ENCODE data around the gene PDZD8.
"Not testable (repeated sequence)": the region's sequence is repeated elsewhere in the genome, so short reads cannot be mapped to it uniquely, and the experiment has no call there.

Gene PDZD8

GRCh38 chr10:117348236-117348635, 27.0 kb downstream of the PDZD8 start:
- DNase-seq: no peak

DNA sequence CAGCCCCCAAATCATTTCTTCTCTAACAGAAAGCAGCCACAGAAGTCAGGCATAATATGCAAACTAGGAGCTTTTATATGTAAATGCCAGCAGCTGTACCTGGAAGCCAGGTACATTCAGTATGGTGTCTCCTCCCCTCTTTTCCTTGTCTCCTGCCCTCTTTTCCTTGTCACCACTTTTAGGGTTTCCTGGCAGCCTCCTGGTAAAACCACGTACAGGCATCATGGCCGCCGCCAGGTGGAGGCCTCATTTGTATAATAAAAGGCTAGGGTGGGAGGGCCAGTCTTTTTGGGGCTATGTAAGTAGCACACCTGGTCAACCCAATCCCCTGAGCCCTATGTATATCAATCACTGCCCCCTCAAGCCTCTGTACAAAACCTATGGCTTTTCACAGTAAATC, 28.7 kb downstream of the PDZD8 start:
- no peak for DNase-seq

DNA sequence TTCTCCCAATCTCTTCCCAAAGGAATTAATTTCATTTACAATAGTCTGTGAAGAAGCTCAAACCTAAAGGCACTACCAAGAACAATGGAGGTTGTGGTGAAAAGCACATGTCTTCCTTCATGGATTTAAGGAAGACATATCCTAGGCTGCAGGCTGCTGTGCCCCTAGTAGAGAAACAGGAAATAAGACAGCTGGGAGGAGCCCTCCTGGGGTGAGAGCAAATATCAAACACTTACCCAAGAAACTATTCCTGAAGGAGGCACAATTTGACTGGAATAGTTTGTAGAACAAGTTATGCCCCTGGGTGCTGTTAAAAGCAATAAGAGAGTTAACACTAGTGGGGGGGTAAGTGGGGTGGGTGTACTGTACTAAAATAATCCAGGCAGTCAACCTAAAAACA, 30.1 kb downstream of the PDZD8 start:
- no peak for DNase-seq

GRCh38 chr10:117342641-117343040, 32.6 kb downstream of the PDZD8 start:
- no peak for DNase-seq

- DNase-seq: no peak
These were observed 34.2 kb downstream of the PDZD8 start for GRCh38 chr10:117341061-117341460.

GRCh38 chr10:117339979-117340378, 35.3 kb downstream of the PDZD8 start:
- DNase-seq: no peak

DNA sequence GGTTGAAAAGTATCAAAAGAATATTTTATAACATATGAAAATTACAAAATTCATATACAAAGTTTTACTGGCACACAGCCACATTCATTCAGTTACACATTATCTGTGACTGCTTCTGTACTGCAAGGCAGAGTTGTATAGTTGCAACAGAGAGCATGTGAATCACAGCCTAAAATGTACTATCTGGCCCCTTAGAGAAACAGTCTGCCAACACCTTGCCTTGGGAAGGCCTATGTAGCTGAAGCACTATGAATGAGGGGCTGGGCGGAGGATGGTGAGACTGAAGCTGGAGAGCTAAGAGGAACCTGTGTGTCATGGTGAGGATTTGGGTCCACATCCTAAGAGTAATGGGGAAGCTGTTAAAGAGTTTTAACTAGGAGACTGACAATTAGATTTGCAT, 35.7 kb downstream of the PDZD8 start:
- no peak for DNase-seq

DNA sequence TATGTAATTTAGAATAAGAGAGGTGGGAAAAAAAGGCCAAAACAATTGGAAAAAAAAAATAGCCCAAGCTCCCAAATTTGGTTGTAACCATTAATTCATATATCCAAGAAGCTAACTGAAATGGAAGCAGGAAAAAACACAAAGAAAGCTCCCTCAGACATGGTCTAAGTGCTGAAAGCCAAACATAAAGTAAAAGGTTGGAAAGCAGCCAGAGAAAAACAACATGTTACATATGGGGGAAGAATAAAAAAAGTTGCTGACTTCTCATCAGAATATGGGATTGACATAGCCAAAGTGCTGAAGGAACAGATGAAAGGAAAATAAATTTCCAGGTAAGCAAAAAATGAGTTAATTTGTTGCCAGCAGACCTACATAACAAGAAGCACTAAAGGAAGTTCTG, 40.3 kb downstream of the PDZD8 start:
- DNase-seq: no peak

- DNase-seq: no peak
These were observed 41.2 kb downstream of the PDZD8 start for GRCh38 chr10:117334066-117334465.

DNA sequence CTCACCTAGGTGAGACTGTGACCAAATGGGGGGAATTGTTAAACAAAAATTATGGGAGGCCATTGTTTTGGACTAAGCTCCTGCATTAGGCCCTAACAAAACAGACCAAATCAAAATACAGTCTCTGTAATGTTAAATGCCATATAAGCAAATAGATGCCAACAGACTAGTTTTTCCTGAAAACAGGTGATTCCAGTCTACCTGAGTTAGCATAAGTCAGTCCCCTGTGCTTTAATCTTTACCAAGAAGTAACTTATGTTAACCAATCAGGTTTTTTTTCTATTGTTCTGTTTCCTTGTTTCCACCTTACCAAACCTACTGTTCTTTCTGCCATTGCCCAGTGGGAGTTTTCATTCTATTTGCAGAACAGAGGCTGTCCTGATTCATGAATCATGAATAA, 48.0 kb downstream of the PDZD8 start:
- no peak for DNase-seq

DNA sequence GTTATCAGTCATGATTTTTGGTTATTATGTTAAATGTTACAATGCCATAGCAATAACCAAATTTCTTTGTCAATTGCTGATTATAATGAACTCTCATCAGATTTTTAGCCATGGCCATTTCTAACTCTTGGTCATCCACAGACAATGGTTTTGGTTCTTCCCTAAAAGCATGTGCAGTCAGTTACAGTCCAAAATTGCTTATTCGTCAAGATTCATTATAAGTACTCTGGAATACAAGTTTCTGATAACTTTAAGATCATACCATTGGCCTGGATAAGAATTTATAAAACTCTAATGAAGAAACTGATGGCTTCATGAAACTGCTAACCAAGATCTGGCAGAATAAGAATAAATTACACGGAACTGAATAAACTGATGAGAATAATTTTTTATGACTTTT, 50.9 kb downstream of the PDZD8 start:
- no peak for DNase-seq

- no peak for DNase-seq
These were observed 53.0 kb downstream of the PDZD8 start for GRCh38 chr10:117322260-117322659.

GRCh38 chr10:117320050-117320665, 55.1 kb downstream of the PDZD8 start:
- DNase-seq: peak; percentile 23 to 50

- peak in 1 of 2 donors; percentile 7 for DNase-seq
These were observed 56.3 kb downstream of the PDZD8 start for GRCh38 chr10:117318909-117319308.

- no peak for DNase-seq
These were observed 58.5 kb downstream of the PDZD8 start for GRCh38 chr10:117316701-117317100.

- no peak for DNase-seq
These were observed 61.6 kb downstream of the PDZD8 start for GRCh38 chr10:117313641-117314040.

DNA sequence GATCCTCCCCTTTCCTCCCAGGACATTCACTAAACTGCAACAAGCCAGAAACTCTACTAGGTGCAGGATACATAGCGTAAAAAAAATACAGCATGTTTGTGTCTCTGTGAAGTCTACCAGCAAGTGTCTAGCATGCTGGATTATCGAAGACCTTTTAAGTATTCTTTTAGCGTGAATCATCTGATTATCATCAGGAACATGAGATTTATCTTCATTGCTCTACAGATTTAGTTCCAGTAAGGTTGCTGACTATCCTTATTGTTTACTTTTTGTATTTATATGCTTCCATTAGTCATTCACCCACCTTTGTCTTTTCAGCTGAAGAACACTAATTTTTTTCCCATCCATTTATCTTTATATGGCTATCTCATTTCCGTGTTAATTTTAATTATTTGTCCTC, 62.8 kb downstream of the PDZD8 start:
- no peak for DNase-seq

- no peak for DNase-seq
These were observed 64.0 kb downstream of the PDZD8 start for GRCh38 chr10:117311261-117311660.

DNA sequence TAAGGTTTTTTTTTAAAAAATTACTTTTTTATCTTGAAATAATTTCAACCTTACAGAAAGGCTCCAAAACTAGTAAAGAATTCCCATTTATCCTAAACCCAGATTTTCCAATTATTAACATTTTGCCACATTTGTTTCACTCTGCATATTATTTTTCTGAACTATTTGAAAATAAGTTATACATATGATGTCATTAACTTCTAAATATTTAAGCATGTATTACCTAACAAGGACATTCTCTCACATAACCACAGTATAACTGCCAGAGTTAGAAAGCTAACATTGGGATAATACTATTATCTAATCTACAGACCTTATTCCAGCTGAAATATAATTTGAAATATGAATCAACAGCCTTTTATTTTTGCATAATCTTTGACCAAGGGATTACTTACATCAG, 68.6 kb downstream of the PDZD8 start:
- no peak for DNase-seq

DNA sequence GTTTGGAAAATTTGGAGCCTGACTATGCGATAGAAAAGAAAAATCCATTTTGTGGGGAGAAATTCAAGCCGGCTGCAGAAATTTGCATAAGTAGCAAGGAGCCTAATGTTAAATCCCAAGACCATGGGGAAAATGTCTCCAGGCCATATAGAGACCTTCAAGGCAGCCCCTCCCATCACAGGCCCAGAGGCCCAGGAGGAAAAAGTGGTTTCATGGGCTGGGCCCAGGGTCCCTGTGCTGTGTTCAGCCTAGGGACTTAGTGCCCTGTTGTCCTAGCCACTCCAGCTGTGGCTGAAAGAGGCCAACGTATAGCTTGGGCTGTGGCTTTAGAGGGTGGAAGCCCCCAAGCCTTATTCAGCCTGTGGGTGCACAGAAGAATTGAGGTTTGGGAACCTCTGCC, 71.8 kb downstream of the PDZD8 start:
- DNase-seq: not testable (repeated sequence)

GRCh38 chr10:117300671-117301070, 74.6 kb downstream of the PDZD8 start:
- DNase-seq: no peak

DNA sequence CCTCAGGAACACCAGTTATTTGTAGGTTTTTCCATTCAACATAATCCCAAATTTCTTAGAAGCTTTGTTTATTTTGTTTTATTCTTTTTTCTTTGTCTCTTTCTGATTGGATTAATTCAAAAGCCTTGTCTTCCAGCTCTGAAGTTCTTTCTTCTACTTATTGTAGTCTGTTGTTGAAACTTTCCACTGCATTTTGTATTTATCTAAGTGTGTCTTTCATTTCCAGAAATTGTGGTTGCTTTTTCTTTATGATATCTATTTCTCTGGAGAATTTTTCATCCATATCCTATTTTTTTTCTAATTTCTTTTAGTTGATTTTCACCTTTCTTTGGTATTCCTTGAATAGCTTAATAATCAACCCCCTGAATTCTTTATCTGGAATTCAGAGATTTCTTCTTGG, 75.8 kb downstream of the PDZD8 start:
- DNase-seq: no peak

GRCh38 chr10:117298219-117298618, 77.0 kb downstream of the PDZD8 start:
- DNase-seq: no peak

DNA sequence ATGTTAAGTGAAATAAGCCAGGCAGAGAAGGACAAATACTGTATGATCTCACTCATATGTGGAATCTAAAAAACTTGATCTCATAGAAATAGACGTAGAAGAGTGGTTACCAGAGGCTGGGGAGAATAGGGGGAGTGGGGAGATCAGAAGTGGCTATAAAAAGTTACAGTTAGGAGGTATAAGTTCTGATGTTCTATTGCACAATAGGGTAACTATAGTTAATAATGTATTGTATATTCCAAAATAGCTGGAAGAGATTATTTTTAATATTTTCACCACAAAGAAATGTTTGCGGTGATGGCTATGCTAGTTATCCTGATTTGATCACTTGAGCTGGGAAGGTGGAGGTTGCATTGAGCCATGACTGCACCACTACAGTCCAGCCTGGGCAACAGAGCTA, 80.5 kb downstream of the PDZD8 start:
- DNase-seq: no peak

DNA sequence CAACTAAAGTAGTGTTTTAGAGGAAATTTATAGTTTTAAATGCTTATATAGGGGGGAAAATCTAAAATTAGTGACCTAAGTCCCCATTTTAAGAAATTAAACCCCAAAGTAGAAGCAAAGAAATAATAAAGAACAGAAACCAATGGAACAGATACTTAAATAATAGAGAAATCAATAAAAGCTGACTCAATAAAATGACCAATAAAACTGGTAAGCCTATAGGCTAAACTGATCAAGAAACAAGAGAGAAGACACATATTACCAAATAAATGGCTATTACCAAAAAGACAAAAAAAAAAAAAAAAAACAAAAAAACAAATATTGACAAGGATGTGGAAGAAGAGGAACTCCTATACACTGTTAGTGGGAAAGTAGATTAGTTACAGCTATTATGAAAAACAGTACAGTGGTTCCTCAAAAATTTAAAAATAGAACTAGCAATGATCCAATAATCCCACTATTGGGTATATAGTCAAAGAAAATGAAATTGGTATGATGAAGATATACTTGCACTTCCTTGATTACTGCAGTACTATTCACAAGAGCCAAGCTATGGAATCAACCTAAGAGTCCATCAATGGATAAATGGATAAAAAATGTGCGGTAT, 81.1 kb downstream of the PDZD8 start:
- DNase-seq: peak in 1 of 2 donors; percentile 50

Data from inflammatory macrophage (primary cell).